SK-N-SH (cell line): ENCODE measurements around the gene PLEKHG7. TPM values are rescaled to one million over a fixed set of nuclear protein-coding genes. Genes with fewer than 3 reads are reported as not detected.

Experiments
- CTCF ChIA-PET: fragments of 300-600, 350-600 bp; formaldehyde crosslinking; extraction: SDS; loops from one replicate; lab custom pipeline; 2021; lab: Yijun Ruan, JAX
- POLR2A ChIA-PET: fragments of 350-600 bp; sonication (Branson Sonifier 250); formaldehyde crosslinking; extraction: SDS; loops from one replicate; lab custom pipeline; 2020; ENCODE audit warnings: antibody characterized with exemption, inconsistent platforms; lab: Yijun Ruan, JAX
- DNase-seq: peaks from one replicate; pipeline ENCODE4 v3.0.0; 2012
- H2AFZ ChIP-seq: fragments of 200-600 bp; sonication (generic); 2 replicates; pipeline ENCODE4 v1.8.1; 2016; ENCODE audit warnings: antibody characterized with exemption, mild to moderate bottlenecking, low read depth
- H3F3A ChIP-seq: fragments of 200-600 bp; sonication (generic); replicated peaks from 2 replicates; pipeline ENCODE3; 2016; ENCODE audit warnings: antibody characterized with exemption, mild to moderate bottlenecking; ENCODE audit not compliant: insufficient read depth
- H3K27ac ChIP-seq, 2 experiments: fragments of 200-500 bp in 1 of 2; fragments of 200-600 bp in 1 of 2; sonication (Bioruptor generic) in 1 of 2; sonication (generic), shearing (Covaris generic) in 1 of 2; 2 replicates each; pipeline versions ENCODE4 v1.5.1 to v1.6.1; 2014 to 2016; ENCODE audit warnings: low read depth in 2 of 2, inconsistent platforms in 1 of 2, low read length in 1 of 2, mild to moderate bottlenecking in 1 of 2, mixed read lengths in 1 of 2
- H3K27me3 ChIP-seq: fragments of 200-600 bp; sonication (generic), shearing (Covaris generic); 2 replicates; pipeline ENCODE4 v1.6.1; 2016; ENCODE audit warnings: mixed run types; ENCODE audit not compliant: insufficient read depth
- H3K36me3 ChIP-seq, 2 experiments: fragments of 200-500 bp in 1 of 2; fragments of 200-600 bp in 1 of 2; sonication (Bioruptor generic) in 1 of 2; sonication (generic) in 1 of 2; replicated peaks in 1 of 2; 2 replicates each; pipeline versions ENCODE3 to v1.5.1; 2014 to 2016; ENCODE audit warnings: low read length in 1 of 2, mild to moderate bottlenecking in 1 of 2; ENCODE audit not compliant: insufficient read depth in 2 of 2, control insufficient read depth in 1 of 2
- H3K4me1 ChIP-seq, 2 experiments: fragments of 200-500 bp in 1 of 2; fragments of 200-600 bp in 1 of 2; sonication (Bioruptor generic) in 1 of 2; sonication (generic), shearing (Covaris generic) in 1 of 2; 2 replicates each; pipeline versions ENCODE4 v1.5.1 to v1.6.1; 2014 to 2016; ENCODE audit warnings: low read depth in 1 of 2, low read length in 1 of 2, mixed run types in 1 of 2; ENCODE audit not compliant: insufficient read depth in 2 of 2, control insufficient read depth in 1 of 2
- H3K4me2 ChIP-seq: fragments of 200-600 bp; sonication (generic), shearing (Covaris generic); 2 replicates; pipeline ENCODE4 v1.6.1; 2017; ENCODE audit warnings: mixed run types
- H3K4me3 ChIP-seq, 2 experiments: fragments of 200-500 bp in 1 of 2; fragments of 200-600 bp in 1 of 2; sonication (Bioruptor generic) in 1 of 2; sonication (generic), shearing (Covaris generic) in 1 of 2; 2 replicates each; pipeline versions ENCODE4 v1.5.1 to v1.8.1; 2014 to 2016; ENCODE audit warnings: low read depth in 2 of 2, inconsistent platforms in 1 of 2, low read length in 1 of 2, mild to moderate bottlenecking in 1 of 2, mixed read lengths in 1 of 2, moderate library complexity in 1 of 2
- H3K79me2 ChIP-seq: fragments of 200-600 bp; sonication (generic); 2 replicates; pipeline ENCODE4 v1.8.1; 2017; ENCODE audit warnings: mild to moderate bottlenecking; ENCODE audit not compliant: insufficient read depth
- H3K9ac ChIP-seq: fragments of 200-600 bp; sonication (generic); 2 replicates; pipeline ENCODE4 v1.6.1; 2017; ENCODE audit warnings: mixed run types
- H3K9me2 ChIP-seq: fragments of 200-600 bp; sonication (generic); 2 replicates; pipeline ENCODE4 v1.6.1; 2017; ENCODE audit warnings: mixed run types
- H3K9me3 ChIP-seq: fragments of 200-600 bp; sonication (generic); 2 replicates; pipeline ENCODE4 v1.6.1; 2017; ENCODE audit warnings: mixed run types, mild to moderate bottlenecking, moderate library complexity
- H4K20me1 ChIP-seq: fragments of 200-600 bp; sonication (generic); 2 replicates; pipeline ENCODE4 v1.6.1; 2017; ENCODE audit warnings: mild to moderate bottlenecking, mixed run types; ENCODE audit not compliant: insufficient read depth
- EZH2phosphoT487 ChIP-seq: fragments of 200-600 bp; sonication (generic); IDR thresholded peaks from 2 replicates; pipeline ENCODE4 v1.6.1; 2017; ENCODE audit warnings: low read depth, mixed run types, mild to moderate bottlenecking, antibody characterized with exemption, moderate library complexity, borderline replicate concordance
- GATA2 ChIP-seq: sonication (generic); formaldehyde crosslinking; IDR thresholded peaks from 2 replicates; pipeline ENCODE4 v1.5.0; 2020; ENCODE audit warnings: mild to moderate bottlenecking, missing genetic modification reagents
- MEF2A ChIP-seq: IDR thresholded peaks from 2 replicates; pipeline ENCODE4 v1.4.0; 2012; ENCODE audit warnings: low read depth, borderline replicate concordance
- MXI1 ChIP-seq: IDR thresholded peaks from 2 replicates; pipeline ENCODE4 v1.6.1; 2012; ENCODE audit warnings: mild to moderate bottlenecking, low read depth, low read length, improper control_type of control experiment
- RAD21 ChIP-seq: IDR thresholded peaks from 2 replicates; pipeline ENCODE4 v1.6.1; 2012; ENCODE audit warnings: mild to moderate bottlenecking, low read length
- RXRA ChIP-seq: IDR thresholded peaks from 2 replicates; pipeline ENCODE4 v1.4.0; 2012; ENCODE audit warnings: low read depth, mild to moderate bottlenecking, borderline replicate concordance
- SMC3 ChIP-seq: IDR thresholded peaks from 2 replicates; pipeline ENCODE4 v1.6.1; 2012; ENCODE audit warnings: low read depth, low read length, improper control_type of control experiment
- TAF1 ChIP-seq: IDR thresholded peaks from 2 replicates; pipeline ENCODE4 v1.6.1; 2012; ENCODE audit warnings: low read depth, mild to moderate bottlenecking, low read length, moderate library complexity, borderline replicate concordance
- WGBS: methylation state at CpG from one replicate; pipeline ENCODE4 v1.1.6; 2017; ENCODE audit warnings: low lambda C conversion rate; 5-methylcytosine and 5-hydroxymethylcytosine counted together
- polyA plus RNA-seq, 3 experiments: library from polyadenylated mRNA; depleted of rRNA; stranded (reverse); fragments of >200 nt; gene quantifications; 2 replicates each; pipeline ENCODE4 v1.2.3, GENCODE V29; 2012
- TF ChIP-seq, protein P1 (sequence below): fragments of 150-350 bp; IDR thresholded peaks from 2 replicates; pipeline ENCODE4 v1.6.1; 2017; ENCODE audit warnings: antibody characterized with exemption, low read length, low read depth, borderline replicate concordance
- TF ChIP-seq, protein P2 (sequence below): fragments of 200-600 bp; sonication (generic); IDR thresholded peaks from 2 replicates; pipeline ENCODE4 v1.6.1; 2017; ENCODE audit warnings: antibody characterized with exemption, mild to moderate bottlenecking, moderate library complexity
- TF ChIP-seq, protein P3 (sequence below): fragments of 150-350 bp; IDR thresholded peaks from 2 replicates; pipeline ENCODE4 v1.6.1; 2016; ENCODE audit warnings: mild to moderate bottlenecking, low read depth, low read length
- TF ChIP-seq, protein P4 (sequence below): IDR thresholded peaks from 2 replicates; pipeline ENCODE4 v1.4.0; 2012; ENCODE audit warnings: low read depth
- TF ChIP-seq, protein P5 (sequence below): IDR thresholded peaks from 2 replicates; pipeline ENCODE4 v1.4.0; 2012; ENCODE audit warnings: low read depth, borderline replicate concordance

PLEKHG7 gene
- polyA plus RNA-seq, 1 of the 3 experiments (the other 2 are of a cell fraction): not detected

DNA sequence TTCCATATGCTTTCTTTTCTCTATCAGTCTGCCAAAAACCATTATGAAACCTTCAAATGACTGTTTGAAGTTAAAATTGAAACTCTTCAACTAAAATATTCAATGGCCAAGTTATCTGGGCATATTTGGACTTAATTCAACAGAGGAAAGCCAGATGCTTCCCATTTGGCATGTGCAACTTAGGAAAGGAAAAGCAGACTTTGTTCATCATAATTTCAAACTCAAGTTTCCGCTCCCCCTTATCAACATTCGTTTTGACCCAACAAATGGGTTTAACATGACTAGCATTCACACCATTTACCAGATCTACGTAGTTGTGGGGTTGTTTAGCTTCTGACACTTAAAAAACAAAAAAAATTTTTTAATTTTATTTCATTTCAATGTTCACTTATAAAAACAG is 75.7 kb downstream of the PLEKHG7 start:
- H3F3A ChIP-seq: no peaks in the 10 kb centered on the region
- ChIA-PET CTCF (interaction anchor here (0.8 to 1.3 kb wide), 2 partner anchors 8 to 1800 kb away, joined by 4 to 5 read pairs; no protein-coding TSS in a partner anchor), POLR2A (no interaction called here)
- H3K27me3 ChIP-seq: no peaks in the 10 kb centered on the region
- no peak overlapping the region for H2AFZ ChIP-seq
- TF ChIP-seq EZH2phosphoT487 (no peak), GATA2 (no peak), MEF2A (no peak), RAD21 (no peak)
- TF ChIP-seq, protein P1, sequence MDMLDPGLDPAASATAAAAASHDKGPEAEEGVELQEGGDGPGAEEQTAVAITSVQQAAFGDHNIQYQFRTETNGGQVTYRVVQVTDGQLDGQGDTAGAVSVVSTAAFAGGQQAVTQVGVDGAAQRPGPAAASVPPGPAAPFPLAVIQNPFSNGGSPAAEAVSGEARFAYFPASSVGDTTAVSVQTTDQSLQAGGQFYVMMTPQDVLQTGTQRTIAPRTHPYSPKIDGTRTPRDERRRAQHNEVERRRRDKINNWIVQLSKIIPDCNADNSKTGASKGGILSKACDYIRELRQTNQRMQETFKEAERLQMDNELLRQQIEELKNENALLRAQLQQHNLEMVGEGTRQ: no peak
- TF ChIP-seq, protein P2, sequence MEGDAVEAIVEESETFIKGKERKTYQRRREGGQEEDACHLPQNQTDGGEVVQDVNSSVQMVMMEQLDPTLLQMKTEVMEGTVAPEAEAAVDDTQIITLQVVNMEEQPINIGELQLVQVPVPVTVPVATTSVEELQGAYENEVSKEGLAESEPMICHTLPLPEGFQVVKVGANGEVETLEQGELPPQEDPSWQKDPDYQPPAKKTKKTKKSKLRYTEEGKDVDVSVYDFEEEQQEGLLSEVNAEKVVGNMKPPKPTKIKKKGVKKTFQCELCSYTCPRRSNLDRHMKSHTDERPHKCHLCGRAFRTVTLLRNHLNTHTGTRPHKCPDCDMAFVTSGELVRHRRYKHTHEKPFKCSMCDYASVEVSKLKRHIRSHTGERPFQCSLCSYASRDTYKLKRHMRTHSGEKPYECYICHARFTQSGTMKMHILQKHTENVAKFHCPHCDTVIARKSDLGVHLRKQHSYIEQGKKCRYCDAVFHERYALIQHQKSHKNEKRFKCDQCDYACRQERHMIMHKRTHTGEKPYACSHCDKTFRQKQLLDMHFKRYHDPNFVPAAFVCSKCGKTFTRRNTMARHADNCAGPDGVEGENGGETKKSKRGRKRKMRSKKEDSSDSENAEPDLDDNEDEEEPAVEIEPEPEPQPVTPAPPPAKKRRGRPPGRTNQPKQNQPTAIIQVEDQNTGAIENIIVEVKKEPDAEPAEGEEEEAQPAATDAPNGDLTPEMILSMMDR: no peak
- TF ChIP-seq, protein P3, sequence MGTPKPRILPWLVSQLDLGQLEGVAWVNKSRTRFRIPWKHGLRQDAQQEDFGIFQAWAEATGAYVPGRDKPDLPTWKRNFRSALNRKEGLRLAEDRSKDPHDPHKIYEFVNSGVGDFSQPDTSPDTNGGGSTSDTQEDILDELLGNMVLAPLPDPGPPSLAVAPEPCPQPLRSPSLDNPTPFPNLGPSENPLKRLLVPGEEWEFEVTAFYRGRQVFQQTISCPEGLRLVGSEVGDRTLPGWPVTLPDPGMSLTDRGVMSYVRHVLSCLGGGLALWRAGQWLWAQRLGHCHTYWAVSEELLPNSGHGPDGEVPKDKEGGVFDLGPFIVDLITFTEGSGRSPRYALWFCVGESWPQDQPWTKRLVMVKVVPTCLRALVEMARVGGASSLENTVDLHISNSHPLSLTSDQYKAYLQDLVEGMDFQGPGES: no peak
- H3K9me3 ChIP-seq: no peaks in the 10 kb centered on the region; the same call in 1 of the 2 replicates
- peaks cover 6% of the 10 kb centered on the region; the same call in 1 of the 2 replicates for H3K9me2 ChIP-seq
- H3K4me3 ChIP-seq: no peak overlapping the region
- WGBS: 80% methylated on average over 3 of the region's 3 CpGs
- H3K79me2 ChIP-seq: no peaks in the 10 kb centered on the region
- H3K4me2 ChIP-seq: no peak overlapping the region
- no peak overlapping the region for H3K27ac ChIP-seq
- H3K4me1 ChIP-seq: no peaks in the 10 kb centered on the region; a peak in 1 of 4 replicates
- peaks cover 64 to 69% of the 10 kb centered on the region in 2 experiments for H3K36me3 ChIP-seq
- H3K9ac ChIP-seq: no peak overlapping the region
- no peaks in the 10 kb centered on the region for H4K20me1 ChIP-seq
- no peak for DNase-seq

DNA sequence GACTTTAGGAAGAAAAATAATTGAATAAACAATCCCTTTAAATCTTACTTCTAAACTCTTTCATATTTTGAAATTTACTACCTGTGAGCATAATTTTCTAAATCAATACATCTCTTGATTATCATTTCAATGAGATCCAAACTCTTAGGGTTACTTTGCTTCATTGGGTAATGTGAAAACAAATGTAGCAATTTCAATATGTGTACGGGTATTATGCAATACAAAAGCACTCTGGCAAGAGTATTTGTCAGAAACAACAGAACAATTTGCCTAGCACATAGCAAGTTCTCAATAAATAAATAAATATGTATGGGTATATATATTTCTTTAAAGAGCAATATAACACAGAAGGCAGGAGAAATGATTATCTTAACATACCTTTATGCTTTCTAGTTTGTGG is 77.1 kb downstream of the PLEKHG7 start:
- Histone ChIP-seq H3K4me1 (peaks cover 2 to 5% of the 10 kb centered on the region in 2 experiments; a peak in 2 of 4 replicates), H4K20me1 (no peaks in the 10 kb centered on the region), H2AFZ (no peak overlapping the region), H3K9ac (no peak overlapping the region), H3K27ac (no peak overlapping the region), H3K79me2 (no peaks in the 10 kb centered on the region), H3K36me3 (peaks cover 64 to 69% of the 10 kb centered on the region in 2 experiments), H3F3A (peaks cover 3% of the 10 kb centered on the region), H3K27me3 (no peaks in the 10 kb centered on the region), H3K9me3 (no peaks in the 10 kb centered on the region), H3K9me2 (peaks cover 2% of the 10 kb centered on the region; the same call in 1 of the 2 replicates), H3K4me2 (no peak overlapping the region), H3K4me3 (no peak overlapping the region)
- 93% methylated on average over 1 of the region's 1 CpG for WGBS
- POLR2A ChIA-PET: no interaction called here
- CTCF ChIA-PET: no interaction called here
- DNase-seq: no peak
- TF ChIP-seq, protein P4, sequence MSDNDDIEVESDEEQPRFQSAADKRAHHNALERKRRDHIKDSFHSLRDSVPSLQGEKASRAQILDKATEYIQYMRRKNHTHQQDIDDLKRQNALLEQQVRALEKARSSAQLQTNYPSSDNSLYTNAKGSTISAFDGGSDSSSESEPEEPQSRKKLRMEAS: no peak
- TF ChIP-seq MEF2A: no peak
- TF ChIP-seq, protein P1: no peak
- no peak for TF ChIP-seq RXRA
- no peak for TF ChIP-seq TAF1
- TF ChIP-seq, protein P5, sequence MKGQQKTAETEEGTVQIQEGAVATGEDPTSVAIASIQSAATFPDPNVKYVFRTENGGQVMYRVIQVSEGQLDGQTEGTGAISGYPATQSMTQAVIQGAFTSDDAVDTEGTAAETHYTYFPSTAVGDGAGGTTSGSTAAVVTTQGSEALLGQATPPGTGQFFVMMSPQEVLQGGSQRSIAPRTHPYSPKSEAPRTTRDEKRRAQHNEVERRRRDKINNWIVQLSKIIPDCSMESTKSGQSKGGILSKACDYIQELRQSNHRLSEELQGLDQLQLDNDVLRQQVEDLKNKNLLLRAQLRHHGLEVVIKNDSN: no peak
- TF ChIP-seq, protein P3: no peak
- TF ChIP-seq, protein P2: no peak
- TF ChIP-seq SMC3: no peak
- no peak for TF ChIP-seq MXI1
